ENCODE results near the gene ARHGEF28.

Gene ARHGEF28

DNA sequence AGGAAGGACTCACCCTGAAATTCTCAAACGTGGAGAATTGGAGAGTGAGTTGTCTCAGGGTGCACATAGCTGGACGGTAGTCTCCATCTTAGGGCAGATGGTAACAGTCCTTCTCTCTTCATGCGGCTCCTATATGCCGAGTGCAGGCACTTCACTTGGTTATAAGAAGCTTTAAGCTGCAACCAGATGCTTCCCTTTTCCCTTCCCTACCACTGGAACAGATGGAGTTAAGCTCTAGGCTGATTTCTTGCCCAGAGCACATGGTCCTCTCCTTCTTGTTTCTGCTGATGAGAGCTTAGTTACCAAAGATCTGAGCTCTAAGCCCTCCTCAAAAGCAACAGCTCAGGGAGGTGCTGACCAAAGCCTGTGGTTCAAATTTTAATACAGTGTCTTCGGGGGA, 355.7 kb downstream of the ARHGEF28 start:
- DNase-seq (ENCODE audit: extremely low read depth, insufficient read length), result no peak
- Histone ChIP-seq H3K27me3 (replicated peaks; ENCODE audit: control insufficient read depth, insufficient read depth, low read length) (no peaks in the 10 kb centered on the region; the same call in 1 of the 2 replicates), H3K36me3 (ENCODE audit: control insufficient read depth, insufficient read depth, low read length) (no peaks in the 10 kb centered on the region), H3K4me3 (replicated peaks; ENCODE audit: low read depth, low read length) (no peak overlapping the region)
- TF ChIP-seq, protein P1, sequence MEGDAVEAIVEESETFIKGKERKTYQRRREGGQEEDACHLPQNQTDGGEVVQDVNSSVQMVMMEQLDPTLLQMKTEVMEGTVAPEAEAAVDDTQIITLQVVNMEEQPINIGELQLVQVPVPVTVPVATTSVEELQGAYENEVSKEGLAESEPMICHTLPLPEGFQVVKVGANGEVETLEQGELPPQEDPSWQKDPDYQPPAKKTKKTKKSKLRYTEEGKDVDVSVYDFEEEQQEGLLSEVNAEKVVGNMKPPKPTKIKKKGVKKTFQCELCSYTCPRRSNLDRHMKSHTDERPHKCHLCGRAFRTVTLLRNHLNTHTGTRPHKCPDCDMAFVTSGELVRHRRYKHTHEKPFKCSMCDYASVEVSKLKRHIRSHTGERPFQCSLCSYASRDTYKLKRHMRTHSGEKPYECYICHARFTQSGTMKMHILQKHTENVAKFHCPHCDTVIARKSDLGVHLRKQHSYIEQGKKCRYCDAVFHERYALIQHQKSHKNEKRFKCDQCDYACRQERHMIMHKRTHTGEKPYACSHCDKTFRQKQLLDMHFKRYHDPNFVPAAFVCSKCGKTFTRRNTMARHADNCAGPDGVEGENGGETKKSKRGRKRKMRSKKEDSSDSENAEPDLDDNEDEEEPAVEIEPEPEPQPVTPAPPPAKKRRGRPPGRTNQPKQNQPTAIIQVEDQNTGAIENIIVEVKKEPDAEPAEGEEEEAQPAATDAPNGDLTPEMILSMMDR (IDR thresholded peaks at IDR 0.05; ENCODE audit: insufficient read depth, low read length, poor library complexity, severe bottlenecking), result no peak

DNA sequence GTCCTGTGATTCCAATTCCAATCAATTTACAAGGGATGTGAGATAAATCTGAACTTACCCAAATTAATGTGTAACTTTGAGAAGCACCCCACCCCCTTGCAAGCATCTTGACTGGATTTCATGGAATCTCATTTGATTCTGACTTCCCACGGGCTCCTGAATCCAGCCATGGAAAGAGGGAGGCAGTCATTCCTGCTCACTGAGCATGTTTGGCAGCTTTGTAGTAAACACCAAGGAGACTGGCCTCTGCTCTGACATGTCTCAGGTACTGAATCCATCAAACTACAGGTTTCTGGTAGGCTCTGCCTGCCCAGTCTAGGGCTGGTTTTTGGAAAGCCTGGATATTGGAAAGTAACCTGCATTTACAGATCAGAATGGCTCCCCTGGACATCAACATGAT, 357.6 kb downstream of the ARHGEF28 start:
- TF ChIP-seq, protein P1 (IDR thresholded peaks at IDR 0.05; ENCODE audit: insufficient read depth, low read length, poor library complexity, severe bottlenecking), result no peak
- Histone ChIP-seq H3K27me3 (replicated peaks; ENCODE audit: control insufficient read depth, insufficient read depth, low read length) (no peaks in the 10 kb centered on the region; the same call in 1 of the 2 replicates), H3K4me3 (replicated peaks; ENCODE audit: low read depth, low read length) (no peak overlapping the region), H3K36me3 (ENCODE audit: control insufficient read depth, insufficient read depth, low read length) (no peaks in the 10 kb centered on the region)
- no peak for DNase-seq (ENCODE audit: extremely low read depth, insufficient read length)

DNA sequence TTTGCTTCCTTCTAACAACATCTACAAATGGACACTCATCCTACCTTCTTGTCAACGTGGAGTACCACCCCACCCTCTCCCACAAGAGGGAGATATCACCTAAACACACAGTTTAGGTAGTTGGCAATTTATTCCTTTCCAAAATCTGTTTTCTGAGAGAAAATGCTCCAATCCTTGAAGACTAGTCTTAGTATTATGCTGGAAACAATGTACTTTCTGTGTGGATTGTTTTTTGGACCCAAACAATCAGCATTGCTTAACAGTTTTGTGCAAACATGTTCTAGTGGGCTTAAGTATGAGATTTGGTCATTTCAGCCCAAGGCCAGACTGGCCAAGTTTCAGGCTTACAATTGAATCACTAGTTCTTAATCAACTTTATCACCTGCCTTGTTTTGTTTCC, 359.1 kb downstream of the ARHGEF28 start:
- no peaks in the 10 kb centered on the region for H3K36me3 ChIP-seq (ENCODE audit: control insufficient read depth, insufficient read depth, low read length)
- DNase-seq (ENCODE audit: extremely low read depth, insufficient read length), result no peak
- H3K4me3 ChIP-seq (replicated peaks; ENCODE audit: low read depth, low read length), result no peak overlapping the region
- TF ChIP-seq, protein P1 (IDR thresholded peaks at IDR 0.05; ENCODE audit: insufficient read depth, low read length, poor library complexity, severe bottlenecking), result no peak
- H3K27me3 ChIP-seq (replicated peaks; ENCODE audit: control insufficient read depth, insufficient read depth, low read length), result no peaks in the 10 kb centered on the region; the same call in 1 of the 2 replicates

DNA sequence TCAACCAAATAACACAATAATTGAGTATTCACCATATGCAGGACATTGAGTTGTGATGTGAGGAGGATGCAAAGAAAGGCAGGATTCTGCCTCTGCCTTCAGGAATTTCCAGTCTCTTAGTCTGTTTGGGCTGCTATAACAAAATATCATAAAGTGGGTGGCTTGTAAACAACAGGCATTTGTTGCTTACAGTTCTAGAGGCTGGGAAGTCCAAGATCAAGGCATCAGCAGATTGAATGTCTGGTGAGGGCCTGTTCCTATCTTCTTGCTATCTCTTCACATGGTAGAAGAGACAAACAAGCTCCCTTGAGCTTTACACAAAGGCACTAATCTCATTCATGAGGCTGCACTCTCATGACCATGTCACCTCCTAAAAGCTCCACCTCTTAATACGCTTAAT, 360.7 kb downstream of the ARHGEF28 start:
- peaks cover 1% of the 10 kb centered on the region for H3K27me3 ChIP-seq (replicated peaks; ENCODE audit: control insufficient read depth, insufficient read depth, low read length)
- H3K4me3 ChIP-seq (replicated peaks; ENCODE audit: low read depth, low read length), result no peak overlapping the region

DNA sequence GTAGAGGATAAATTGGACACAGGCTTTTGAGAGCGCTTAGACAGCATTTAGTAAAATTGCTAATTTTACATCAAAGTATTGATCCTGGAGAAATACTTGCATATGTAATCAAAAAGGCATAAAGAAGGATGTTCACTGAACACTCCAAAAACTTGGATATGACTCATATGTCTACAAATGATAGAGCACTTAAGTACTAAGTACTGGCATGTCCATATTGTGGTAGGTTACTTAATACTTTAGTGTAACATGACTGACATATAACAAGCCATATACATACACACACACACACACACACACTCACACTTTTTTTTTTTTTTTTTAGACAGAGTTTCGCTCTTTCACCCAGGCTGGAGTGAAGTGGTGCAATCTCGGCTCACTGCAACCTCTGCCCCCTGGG, 361.9 kb downstream of the ARHGEF28 start:
- DNase-seq (ENCODE audit: extremely low read depth, insufficient read length), result no peak
- Histone ChIP-seq H3K27me3 (replicated peaks; ENCODE audit: control insufficient read depth, insufficient read depth, low read length) (peaks cover 1% of the 10 kb centered on the region; the same call in 1 of the 2 replicates), H3K36me3 (ENCODE audit: control insufficient read depth, insufficient read depth, low read length) (no peaks in the 10 kb centered on the region), H3K4me3 (replicated peaks; ENCODE audit: low read depth, low read length) (no peak overlapping the region)
- TF ChIP-seq, protein P1 (IDR thresholded peaks at IDR 0.05; ENCODE audit: insufficient read depth, low read length, poor library complexity, severe bottlenecking), result no peak

More for the DNA sequence above, 360.7 kb downstream of the ARHGEF28 start:
- TF ChIP-seq, protein P1 (IDR thresholded peaks at IDR 0.05; ENCODE audit: insufficient read depth, low read length, poor library complexity, severe bottlenecking), result no peak
- no peaks in the 10 kb centered on the region for H3K36me3 ChIP-seq (ENCODE audit: control insufficient read depth, insufficient read depth, low read length)
- no peak for DNase-seq (ENCODE audit: extremely low read depth, insufficient read length)

DNA sequence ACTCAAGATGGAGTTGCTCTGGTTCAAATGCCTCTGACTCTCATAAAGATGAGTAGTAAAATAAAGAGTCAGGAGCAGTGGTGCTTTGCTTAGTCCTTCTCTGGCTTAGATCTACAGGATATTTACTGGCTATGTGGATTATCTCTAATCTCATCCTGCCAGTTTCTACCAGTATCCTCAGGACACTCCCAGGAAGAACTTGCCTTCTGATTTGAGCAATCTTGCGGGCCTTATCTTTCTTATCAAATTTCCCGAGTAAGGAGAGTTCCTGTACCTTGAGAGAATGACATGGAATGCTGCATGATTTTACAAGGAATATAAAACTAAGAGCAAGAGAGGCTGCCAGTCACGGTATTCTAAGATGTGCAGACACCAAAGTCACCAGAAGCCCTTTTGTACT, 364.0 kb downstream of the ARHGEF28 start:
- peaks cover 1% of the 10 kb centered on the region; the same call in 1 of the 2 replicates for H3K27me3 ChIP-seq (replicated peaks; ENCODE audit: control insufficient read depth, insufficient read depth, low read length)
- H3K36me3 ChIP-seq (ENCODE audit: control insufficient read depth, insufficient read depth, low read length), result no peaks in the 10 kb centered on the region
- no peak for DNase-seq (ENCODE audit: extremely low read depth, insufficient read length)
- TF ChIP-seq, protein P1 (IDR thresholded peaks at IDR 0.05; ENCODE audit: insufficient read depth, low read length, poor library complexity, severe bottlenecking), result no peak
- H3K4me3 ChIP-seq (replicated peaks; ENCODE audit: low read depth, low read length), result no peak overlapping the region

Data from GM06990 (cell line).